ENCODE data around the gene PTPN3. TPM values are rescaled to one million over a fixed set of nuclear protein-coding genes. Genes with fewer than 3 reads are reported as not detected.

The PTPN3 gene
- total RNA-seq, 1 experiment from 2014 or later: 1.1 TPM

DNA sequence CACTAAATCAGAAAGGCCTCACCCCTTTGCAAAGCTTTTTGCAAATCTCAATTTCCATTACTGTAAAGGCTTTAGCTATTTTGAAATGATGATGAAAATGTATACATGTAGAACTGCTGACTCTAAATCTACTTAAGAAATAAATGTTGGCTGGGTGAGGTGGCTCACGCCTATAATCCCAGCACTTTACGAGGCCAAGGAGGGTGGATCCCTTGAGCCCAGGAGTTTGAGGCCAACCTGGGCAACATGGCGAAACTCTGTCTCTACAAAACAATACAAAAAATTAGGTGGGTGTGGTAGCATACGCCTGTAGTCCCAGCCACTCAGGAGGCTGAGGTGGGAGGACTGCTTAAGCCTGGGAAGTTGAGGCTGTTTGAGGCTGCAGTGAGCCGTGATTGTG is 64.6 kb downstream of the PTPN3 start:
- ChIA-PET POLR2A (ENCODE audit: low non-redundant PET) (no interaction called here), CTCF (no interaction called here)
- TF ChIP-seq, protein P1, sequence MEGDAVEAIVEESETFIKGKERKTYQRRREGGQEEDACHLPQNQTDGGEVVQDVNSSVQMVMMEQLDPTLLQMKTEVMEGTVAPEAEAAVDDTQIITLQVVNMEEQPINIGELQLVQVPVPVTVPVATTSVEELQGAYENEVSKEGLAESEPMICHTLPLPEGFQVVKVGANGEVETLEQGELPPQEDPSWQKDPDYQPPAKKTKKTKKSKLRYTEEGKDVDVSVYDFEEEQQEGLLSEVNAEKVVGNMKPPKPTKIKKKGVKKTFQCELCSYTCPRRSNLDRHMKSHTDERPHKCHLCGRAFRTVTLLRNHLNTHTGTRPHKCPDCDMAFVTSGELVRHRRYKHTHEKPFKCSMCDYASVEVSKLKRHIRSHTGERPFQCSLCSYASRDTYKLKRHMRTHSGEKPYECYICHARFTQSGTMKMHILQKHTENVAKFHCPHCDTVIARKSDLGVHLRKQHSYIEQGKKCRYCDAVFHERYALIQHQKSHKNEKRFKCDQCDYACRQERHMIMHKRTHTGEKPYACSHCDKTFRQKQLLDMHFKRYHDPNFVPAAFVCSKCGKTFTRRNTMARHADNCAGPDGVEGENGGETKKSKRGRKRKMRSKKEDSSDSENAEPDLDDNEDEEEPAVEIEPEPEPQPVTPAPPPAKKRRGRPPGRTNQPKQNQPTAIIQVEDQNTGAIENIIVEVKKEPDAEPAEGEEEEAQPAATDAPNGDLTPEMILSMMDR (conservative IDR thresholded peaks at IDR 0.05; ENCODE audit: low read depth, low read length): no peak
- TF ChIP-seq EZH2 (IDR thresholded peaks at IDR 0.05; ENCODE audit: borderline replicate concordance, low read depth, low read length, poor library complexity, severe bottlenecking): no peak
- no peak overlapping the region for H3K4me3 ChIP-seq (ENCODE audit: low read depth, low read length, poor library complexity, severe bottlenecking)
- DNase-seq (ENCODE audit: low spot score): no peak
- no peaks in the 10 kb centered on the region for H3K36me3 ChIP-seq (ENCODE audit: insufficient read depth, low read length, poor library complexity, severe bottlenecking)
- peaks cover 12% of the 10 kb centered on the region for H3K27me3 ChIP-seq (replicated peaks; ENCODE audit: insufficient read depth, low read depth, low read length, poor library complexity)
- no peaks in the 10 kb centered on the region for H3K9me3 ChIP-seq (ENCODE audit: low read depth, low read length, poor library complexity, severe bottlenecking)
- intact Hi-C loops (cut with micrococcal nuclease; ENCODE audit: unreplicated experiment): no loop called here
- no TSS peak for BruUV-seq (replicated peaks)
- H3K4me1 ChIP-seq (ENCODE audit: insufficient read depth, low read length, poor library complexity, severe bottlenecking): no peaks in the 10 kb centered on the region
- no peak overlapping the region for H3K27ac ChIP-seq (ENCODE audit: low read depth, low read length, poor library complexity, severe bottlenecking)

DNA sequence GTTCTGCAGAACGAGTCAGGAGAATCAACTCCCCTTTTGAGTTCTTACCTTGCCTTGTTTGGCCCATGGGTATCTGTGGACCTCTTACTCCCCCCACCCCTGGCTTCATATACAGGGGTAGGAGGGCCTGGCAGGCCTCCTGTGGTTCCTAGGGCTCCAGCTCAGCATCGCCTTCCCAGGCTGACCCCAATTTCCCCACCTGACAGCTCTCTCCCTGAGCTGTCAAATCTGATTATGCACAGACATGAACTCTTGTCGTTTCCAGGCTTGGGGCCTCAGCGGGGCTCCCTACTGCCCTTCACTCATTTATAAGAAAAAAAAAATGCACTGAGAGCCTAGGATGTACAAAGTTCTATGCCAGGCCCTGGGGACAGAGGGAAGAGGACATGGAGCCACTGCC is 67.9 kb downstream of the PTPN3 start:
- intact Hi-C loops (cut with micrococcal nuclease; ENCODE audit: unreplicated experiment): no loop called here
- DNase-seq (ENCODE audit: low spot score): no peak
- ChIA-PET CTCF (no interaction called here), POLR2A (ENCODE audit: low non-redundant PET) (no interaction called here)
- Histone ChIP-seq H3K4me1 (ENCODE audit: insufficient read depth, low read length, poor library complexity, severe bottlenecking) (no peaks in the 10 kb centered on the region), H3K27ac (ENCODE audit: low read depth, low read length, poor library complexity, severe bottlenecking) (no peak overlapping the region), H3K36me3 (ENCODE audit: insufficient read depth, low read length, poor library complexity, severe bottlenecking) (no peaks in the 10 kb centered on the region), H3K4me3 (ENCODE audit: low read depth, low read length, poor library complexity, severe bottlenecking) (no peak overlapping the region), H3K27me3 (replicated peaks; ENCODE audit: insufficient read depth, low read depth, low read length, poor library complexity) (no peaks in the 10 kb centered on the region), H3K9me3 (ENCODE audit: low read depth, low read length, poor library complexity, severe bottlenecking) (no peaks in the 10 kb centered on the region)
- TF ChIP-seq, protein P1 (conservative IDR thresholded peaks at IDR 0.05; ENCODE audit: low read depth, low read length): no peak
- TF ChIP-seq EZH2 (IDR thresholded peaks at IDR 0.05; ENCODE audit: borderline replicate concordance, low read depth, low read length, poor library complexity, severe bottlenecking): no peak
- no TSS peak for BruUV-seq (replicated peaks)

DNA sequence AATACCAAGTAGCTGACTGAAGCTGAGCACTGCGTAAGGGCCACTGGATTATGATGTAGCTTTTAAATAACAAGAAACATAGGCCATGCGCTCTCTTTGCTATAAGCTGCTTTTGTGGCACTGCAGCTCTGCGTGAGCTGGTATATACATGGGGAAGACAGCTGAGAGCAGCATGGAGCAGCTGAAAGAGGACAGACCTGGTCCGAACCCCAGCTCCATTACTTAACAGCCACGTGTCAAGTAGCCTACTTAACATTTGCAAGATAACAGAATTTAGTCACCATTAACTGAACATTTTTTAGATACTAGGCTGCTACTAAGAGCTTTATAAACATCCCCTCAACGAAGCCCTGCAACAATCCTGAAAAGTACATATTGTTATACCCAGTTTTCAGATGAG is 69.3 kb downstream of the PTPN3 start:
- intact Hi-C loops (cut with micrococcal nuclease; ENCODE audit: unreplicated experiment): no loop called here
- ChIA-PET CTCF (no interaction called here), POLR2A (ENCODE audit: low non-redundant PET) (no interaction called here)

More for the DNA sequence above, 69.3 kb downstream of the PTPN3 start:
- Histone ChIP-seq H3K27me3 (replicated peaks; ENCODE audit: insufficient read depth, low read depth, low read length, poor library complexity) (no peaks in the 10 kb centered on the region), H3K9me3 (ENCODE audit: low read depth, low read length, poor library complexity, severe bottlenecking) (no peaks in the 10 kb centered on the region), H3K27ac (ENCODE audit: low read depth, low read length, poor library complexity, severe bottlenecking) (no peak overlapping the region), H3K4me1 (ENCODE audit: insufficient read depth, low read length, poor library complexity, severe bottlenecking) (no peaks in the 10 kb centered on the region), H3K4me3 (ENCODE audit: low read depth, low read length, poor library complexity, severe bottlenecking) (no peak overlapping the region), H3K36me3 (ENCODE audit: insufficient read depth, low read length, poor library complexity, severe bottlenecking) (no peaks in the 10 kb centered on the region)
- no peak for TF ChIP-seq EZH2 (IDR thresholded peaks at IDR 0.05; ENCODE audit: borderline replicate concordance, low read depth, low read length, poor library complexity, severe bottlenecking)
- TF ChIP-seq, protein P1 (conservative IDR thresholded peaks at IDR 0.05; ENCODE audit: low read depth, low read length): no peak
- no TSS peak for BruUV-seq (replicated peaks)
- DNase-seq (ENCODE audit: low spot score): no peak
